ENCODE data around the gene ABI3BP.

ABI3BP gene

GRCh38 chr3:100717637-100718487 lies 275.4 kb downstream of the ABI3BP start:
- H2AK5ac ChIP-seq (ENCODE audit: low read length) = no peak overlapping the region
- H3K36me3 ChIP-seq (ENCODE audit: control insufficient read depth in 1 of 2, insufficient read depth in 2 of 2, low read length in 2 of 2) = peaks cover 20 to 23% of the 10 kb centered on the region in 2 experiments
- H4K8ac ChIP-seq (ENCODE audit: low read depth, low read length) = no peak overlapping the region
- H3K23ac ChIP-seq (ENCODE audit: low read length) = no peak overlapping the region
- no peak overlapping the region for H3K9ac ChIP-seq (ENCODE audit: low read length)
- H4K12ac ChIP-seq (ENCODE audit: low read depth, low read length) = no peak overlapping the region
- WGBS (ENCODE audit: extremely low coverage, insufficient coverage, insufficient read length) = no CpG with 5 or more reads among the region's 4 CpGs
- no peak overlapping the region for H3K4me2 ChIP-seq (ENCODE audit: low read length)
- no peak overlapping the region for H2AFZ ChIP-seq (ENCODE audit: insufficient read depth, low read length, poor library complexity)
- H3K79me1 ChIP-seq (ENCODE audit: low read length) = no peaks in the 10 kb centered on the region
- H3K14ac ChIP-seq (ENCODE audit: low read length) = no peak overlapping the region
- H3K4ac ChIP-seq (ENCODE audit: low read depth, low read length) = peak overlapping the region; percentile 89
- no peaks in the 10 kb centered on the region for H3K79me2 ChIP-seq (ENCODE audit: control insufficient read depth, insufficient read depth, low read length, poor library complexity)
- no peak overlapping the region for H2BK120ac ChIP-seq (ENCODE audit: insufficient read depth, low read length, poor library complexity)
- H3K4me3 ChIP-seq (ENCODE audit: low read depth, low read length) = no peak overlapping the region
- no peak overlapping the region for H2BK12ac ChIP-seq (ENCODE audit: low read length)
- H3K18ac ChIP-seq (ENCODE audit: low read length) = no peak overlapping the region
- DNase-seq = no peak
- no peaks in the 10 kb centered on the region for H3K9me3 ChIP-seq (ENCODE audit: insufficient read depth, low read depth, low read length)
- H4K91ac ChIP-seq (ENCODE audit: low read depth, low read length) = no peak overlapping the region
- no peak overlapping the region for H3K27ac ChIP-seq (ENCODE audit: low read depth, low read length)
- H2BK5ac ChIP-seq (ENCODE audit: low read depth, low read length, poor library complexity) = no peak overlapping the region
- H3K27me3 ChIP-seq (ENCODE audit: insufficient read depth, low read length) = no peaks in the 10 kb centered on the region
- no peaks in the 10 kb centered on the region for H3K4me1 ChIP-seq (ENCODE audit: control insufficient read depth in 1 of 2, insufficient read depth in 2 of 2, low read length in 2 of 2)

GRCh38 chr3:100717063-100717462 lies 276.2 kb downstream of the ABI3BP start:
- Histone ChIP-seq H3K4me1 (ENCODE audit: control insufficient read depth in 1 of 2, insufficient read depth in 2 of 2, low read length in 2 of 2) (no peaks in the 10 kb centered on the region), H3K18ac (ENCODE audit: low read length) (no peak overlapping the region), H3K9me3 (ENCODE audit: insufficient read depth, low read depth, low read length) (no peaks in the 10 kb centered on the region), H2AFZ (ENCODE audit: insufficient read depth, low read length, poor library complexity) (no peak overlapping the region), H3K4me2 (ENCODE audit: low read length) (no peak overlapping the region), H3K9ac (ENCODE audit: low read length) (no peak overlapping the region), H3K23ac (ENCODE audit: low read length) (no peak overlapping the region), H2BK5ac (ENCODE audit: low read depth, low read length, poor library complexity) (no peak overlapping the region), H3K14ac (ENCODE audit: low read length) (no peak overlapping the region), H3K27ac (ENCODE audit: low read depth, low read length) (no peak overlapping the region), H3K79me2 (ENCODE audit: control insufficient read depth, insufficient read depth, low read length, poor library complexity) (no peaks in the 10 kb centered on the region), H2AK5ac (ENCODE audit: low read length) (no peak overlapping the region), H3K4me3 (ENCODE audit: low read depth, low read length) (no peak overlapping the region), H2BK12ac (ENCODE audit: low read length) (no peak overlapping the region), H3K79me1 (ENCODE audit: low read length) (no peaks in the 10 kb centered on the region), H4K91ac (ENCODE audit: low read depth, low read length) (no peak overlapping the region), H4K12ac (ENCODE audit: low read depth, low read length) (no peak overlapping the region), H3K4ac (ENCODE audit: low read depth, low read length) (no peak overlapping the region), H3K27me3 (ENCODE audit: insufficient read depth, low read length) (no peaks in the 10 kb centered on the region), H2BK120ac (ENCODE audit: insufficient read depth, low read length, poor library complexity) (no peak overlapping the region), H3K36me3 (ENCODE audit: control insufficient read depth in 1 of 2, insufficient read depth in 2 of 2, low read length in 2 of 2) (peaks cover 20 to 23% of the 10 kb centered on the region in 2 experiments), H4K8ac (ENCODE audit: low read depth, low read length) (no peak overlapping the region)
- no CpG with 5 or more reads among the region's 2 CpGs for WGBS (ENCODE audit: extremely low coverage, insufficient coverage, insufficient read length)
- DNase-seq = no peak

GRCh38 chr3:100715176-100715575 lies 278.0 kb downstream of the ABI3BP start:
- no peak overlapping the region for H3K14ac ChIP-seq (ENCODE audit: low read length)
- H2AK5ac ChIP-seq (ENCODE audit: low read length) = no peak overlapping the region
- H2BK5ac ChIP-seq (ENCODE audit: low read depth, low read length, poor library complexity) = no peak overlapping the region
- no peak overlapping the region for H2BK120ac ChIP-seq (ENCODE audit: insufficient read depth, low read length, poor library complexity)
- no peak overlapping the region for H3K4me2 ChIP-seq (ENCODE audit: low read length)
- H3K4me1 ChIP-seq (ENCODE audit: control insufficient read depth in 1 of 2, insufficient read depth in 2 of 2, low read length in 2 of 2) = peaks cover 0 to 3% of the 10 kb centered on the region in 2 experiments
- H4K91ac ChIP-seq (ENCODE audit: low read depth, low read length) = no peak overlapping the region
- H3K4ac ChIP-seq (ENCODE audit: low read depth, low read length) = no peak overlapping the region
- H3K27ac ChIP-seq (ENCODE audit: low read depth, low read length) = no peak overlapping the region
- no peak overlapping the region for H4K12ac ChIP-seq (ENCODE audit: low read depth, low read length)
- no peaks in the 10 kb centered on the region for H3K27me3 ChIP-seq (ENCODE audit: insufficient read depth, low read length)
- no peak overlapping the region for H3K4me3 ChIP-seq (ENCODE audit: low read depth, low read length)
- H2AFZ ChIP-seq (ENCODE audit: insufficient read depth, low read length, poor library complexity) = no peak overlapping the region
- no peaks in the 10 kb centered on the region for H3K9me3 ChIP-seq (ENCODE audit: insufficient read depth, low read depth, low read length)
- no peaks in the 10 kb centered on the region for H3K79me1 ChIP-seq (ENCODE audit: low read length)
- H2BK12ac ChIP-seq (ENCODE audit: low read length) = no peak overlapping the region
- H3K36me3 ChIP-seq (ENCODE audit: control insufficient read depth in 1 of 2, insufficient read depth in 2 of 2, low read length in 2 of 2) = peaks cover 11 to 16% of the 10 kb centered on the region in 2 experiments
- DNase-seq = no peak
- no peak overlapping the region for H4K8ac ChIP-seq (ENCODE audit: low read depth, low read length)
- no peak overlapping the region for H3K23ac ChIP-seq (ENCODE audit: low read length)
- no peak overlapping the region for H3K18ac ChIP-seq (ENCODE audit: low read length)
- H3K79me2 ChIP-seq (ENCODE audit: control insufficient read depth, insufficient read depth, low read length, poor library complexity) = peaks cover 10% of the 10 kb centered on the region
- H3K9ac ChIP-seq (ENCODE audit: low read length) = no peak overlapping the region

- Histone ChIP-seq H4K91ac (ENCODE audit: low read depth, low read length) (peak overlapping the region; percentile 82), H3K9ac (ENCODE audit: low read length) (peak overlapping the region; percentile 96), H2BK12ac (ENCODE audit: low read length) (no peak overlapping the region), H3K14ac (ENCODE audit: low read length) (no peak overlapping the region), H4K12ac (ENCODE audit: low read depth, low read length) (no peak overlapping the region), H3K79me2 (ENCODE audit: control insufficient read depth, insufficient read depth, low read length, poor library complexity) (peaks cover 16% of the 10 kb centered on the region), H3K27ac (ENCODE audit: low read depth, low read length) (peak overlapping the region; percentile 93), H3K4me3 (ENCODE audit: low read depth, low read length) (peak overlapping the region; percentile 93), H3K4me2 (ENCODE audit: low read length) (peak overlapping the region; percentile 98), H3K9me3 (ENCODE audit: insufficient read depth, low read depth, low read length) (no peaks in the 10 kb centered on the region), H2BK120ac (ENCODE audit: insufficient read depth, low read length, poor library complexity) (no peak overlapping the region), H3K18ac (ENCODE audit: low read length) (no peak overlapping the region), H3K4me1 (ENCODE audit: control insufficient read depth in 1 of 2, insufficient read depth in 2 of 2, low read length in 2 of 2) (peaks cover 0 to 3% of the 10 kb centered on the region in 2 experiments), H4K8ac (ENCODE audit: low read depth, low read length) (peak overlapping the region; percentile 75), H3K27me3 (ENCODE audit: insufficient read depth, low read length) (no peaks in the 10 kb centered on the region), H3K79me1 (ENCODE audit: low read length) (peaks cover 9% of the 10 kb centered on the region), H3K4ac (ENCODE audit: low read depth, low read length) (peak overlapping the region; percentile 97), H3K23ac (ENCODE audit: low read length) (no peak overlapping the region), H2AFZ (ENCODE audit: insufficient read depth, low read length, poor library complexity) (no peak overlapping the region), H3K36me3 (ENCODE audit: control insufficient read depth in 1 of 2, insufficient read depth in 2 of 2, low read length in 2 of 2) (peaks cover 7 to 9% of the 10 kb centered on the region in 2 experiments), H2BK5ac (ENCODE audit: low read depth, low read length, poor library complexity) (peak overlapping the region; percentile 78), H2AK5ac (ENCODE audit: low read length) (no peak overlapping the region)
- DNase-seq = peak; percentile 71 to 84
- no CpG with 5 or more reads among the region's 8 CpGs for WGBS (ENCODE audit: extremely low coverage, insufficient coverage, insufficient read length)
Observed at GRCh38 chr3:100710261-100710968, 282.8 kb downstream of the ABI3BP start.

All from trophoblast cell (in vitro differentiated cells and primary cell).